Esophagus muscularis mucosa (tissue), 4 donors: Measurements from ENCODE around the gene LMF1. TPM values are rescaled to one million over a fixed set of nuclear protein-coding genes. Genes with fewer than 3 reads are reported as not detected.

Source experiments
- DNase-seq: peaks from one replicate; pipeline ENCODE4 v3.0.0-alpha.2; 2017; ENCODE audit errors: extremely low spot score
- H3K27ac ChIP-seq, 4 donors: fragments of 200-600 bp; sonication (generic); replicated peaks in 1 of 4; 1 replicate in 3 of 4; 2 replicates in 1 of 4; pipeline ENCODE4 v1.5.1; 2016 to 2019; ENCODE audit warnings: mild to moderate bottlenecking in 1 of 4
- H3K27me3 ChIP-seq, 4 donors: fragments of 200-600 bp; sonication (generic); one replicate each; pipeline versions ENCODE4 v1.5.1 to v1.6.0; 2016 to 2019
- H3K36me3 ChIP-seq, 4 donors: fragments of 200-600 bp; sonication (generic); one replicate each; pipeline ENCODE4 v1.5.1; 2016 to 2019
- H3K4me1 ChIP-seq, 4 donors: fragments of 200-600 bp; sonication (generic); one replicate each; pipeline ENCODE4 v1.5.1; 2016 to 2019
- H3K4me3 ChIP-seq, 4 donors: fragments of 200-600 bp; sonication (generic); 1 replicate in 2 of 4; 2 replicates in 2 of 4; pipeline ENCODE4 v1.5.1; 2016 to 2019; ENCODE audit warnings: mild to moderate bottlenecking in 4 of 4, moderate library complexity in 1 of 4
- H3K9me3 ChIP-seq, 4 donors: fragments of 200-600 bp; sonication (generic); 1 replicate in 3 of 4; 2 replicates in 1 of 4; pipeline ENCODE4 v1.5.1; 2016 to 2019
- EP300 ChIP-seq: sonication (generic); formaldehyde crosslinking; IDR thresholded peaks from one replicate; pipeline ENCODE4 v1.6.1; 2017; ENCODE audit warnings: antibody characterized with exemption
- POLR2A ChIP-seq: fragments of 450-650 bp; IDR thresholded peaks from one replicate; pipeline ENCODE4 v1.6.1; 2017; ENCODE audit warnings: antibody characterized with exemption, moderate library complexity, mild to moderate bottlenecking, low read depth
- POLR2AphosphoS5 ChIP-seq, 2 donors: sonication (generic); formaldehyde crosslinking; IDR thresholded peaks; one replicate each; pipeline ENCODE4 v1.6.1; 2017; ENCODE audit warnings: antibody characterized with exemption in 2 of 2
- WGBS: methylation state at CpG from one replicate; pipeline ENCODE4 v1.1.5; 2018; 5-methylcytosine and 5-hydroxymethylcytosine counted together
- intact Hi-C: fragments of 100-400 bp; cut with DNase I; formaldehyde crosslinking; loops from one replicate; pipeline ENCODE4 v1.15.1; 2023
- total RNA-seq, 4 donors: library from RNA; depleted of rRNA; stranded (reverse); fragments of >200 nt; gene quantifications; one replicate each; pipeline versions ENCODE4 v1.1.0 to v1.2.1, GENCODE V29; 2016
- TF ChIP-seq, protein P1 (sequence below), 3 experiments: fragments of 200-600 bp in 2 of 3; fragments of 450-650 bp in 1 of 3; sonication (generic) in 2 of 3; IDR thresholded peaks; one replicate each; pipeline ENCODE4 v1.5.1; 2017 to 2019; ENCODE audit warnings: antibody characterized with exemption in 3 of 3, mild to moderate bottlenecking in 2 of 3, moderate library complexity in 1 of 3

LMF1 gene
- total RNA-seq, 4 donors from 2014 or later, result 14.5 to 32.0 (median 23.8) TPM

DNA sequence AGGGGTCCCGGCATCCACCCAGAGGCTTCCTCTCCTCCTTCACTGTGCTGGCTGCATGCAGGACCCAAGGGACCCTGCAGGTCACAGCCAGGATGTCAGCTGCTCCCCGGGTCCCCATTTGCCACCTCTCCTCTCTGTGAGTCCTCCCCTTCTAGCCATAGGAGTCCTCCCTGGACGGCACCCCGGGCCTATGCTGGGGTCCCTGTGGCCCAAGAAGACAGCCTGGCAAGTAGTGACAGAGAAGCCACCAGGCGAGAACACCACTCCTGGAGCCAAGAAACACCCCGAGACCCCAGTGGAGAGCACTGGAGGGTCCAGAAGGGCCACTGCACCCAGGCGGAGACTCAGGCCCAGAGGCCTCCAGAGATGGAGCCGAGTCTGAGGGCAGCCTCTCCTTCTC, 44.1 kb downstream of the LMF1 start:
- H3K4me1 ChIP-seq, result no peaks in the 10 kb centered on the region
- DNase-seq, result no peak
- H3K36me3 ChIP-seq, result peaks cover 20 to 65% (median 37%) of the 10 kb centered on the region in 4 donors
- H3K27ac ChIP-seq, result no peak overlapping the region
- no peaks in the 10 kb centered on the region for H3K27me3 ChIP-seq
- 96% methylated on average over 6 of the region's 8 CpGs for WGBS
- intact Hi-C loops, result no loop called here
- TF ChIP-seq EP300 (no peak), POLR2AphosphoS5 (IDR thresholded peaks at IDR 0.05) (no peak), POLR2A (no peak)
- TF ChIP-seq, protein P1, sequence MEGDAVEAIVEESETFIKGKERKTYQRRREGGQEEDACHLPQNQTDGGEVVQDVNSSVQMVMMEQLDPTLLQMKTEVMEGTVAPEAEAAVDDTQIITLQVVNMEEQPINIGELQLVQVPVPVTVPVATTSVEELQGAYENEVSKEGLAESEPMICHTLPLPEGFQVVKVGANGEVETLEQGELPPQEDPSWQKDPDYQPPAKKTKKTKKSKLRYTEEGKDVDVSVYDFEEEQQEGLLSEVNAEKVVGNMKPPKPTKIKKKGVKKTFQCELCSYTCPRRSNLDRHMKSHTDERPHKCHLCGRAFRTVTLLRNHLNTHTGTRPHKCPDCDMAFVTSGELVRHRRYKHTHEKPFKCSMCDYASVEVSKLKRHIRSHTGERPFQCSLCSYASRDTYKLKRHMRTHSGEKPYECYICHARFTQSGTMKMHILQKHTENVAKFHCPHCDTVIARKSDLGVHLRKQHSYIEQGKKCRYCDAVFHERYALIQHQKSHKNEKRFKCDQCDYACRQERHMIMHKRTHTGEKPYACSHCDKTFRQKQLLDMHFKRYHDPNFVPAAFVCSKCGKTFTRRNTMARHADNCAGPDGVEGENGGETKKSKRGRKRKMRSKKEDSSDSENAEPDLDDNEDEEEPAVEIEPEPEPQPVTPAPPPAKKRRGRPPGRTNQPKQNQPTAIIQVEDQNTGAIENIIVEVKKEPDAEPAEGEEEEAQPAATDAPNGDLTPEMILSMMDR (IDR thresholded peaks at IDR 0.05), result no peak
- no peaks in the 10 kb centered on the region for H3K9me3 ChIP-seq
- H3K4me3 ChIP-seq, result no peak overlapping the region

DNA sequence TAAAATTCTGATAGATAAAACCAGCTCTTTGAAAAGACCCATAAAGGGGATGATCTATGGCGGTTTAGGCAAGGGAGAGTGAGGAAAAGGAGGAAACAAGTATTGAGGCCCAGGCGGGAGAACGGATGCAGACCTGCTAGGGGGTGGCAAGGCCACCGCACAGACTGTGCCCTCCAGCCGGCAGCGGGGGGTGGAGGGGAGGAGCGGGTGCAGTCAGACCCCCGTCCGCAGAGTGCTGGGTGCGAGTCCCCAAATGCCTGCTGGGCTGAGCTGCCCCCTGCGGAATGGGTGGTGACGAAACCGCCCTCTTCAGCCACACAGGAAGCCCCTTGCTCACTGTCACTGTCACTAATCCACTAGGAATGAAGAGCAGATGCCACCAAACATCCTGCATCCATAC, 46.0 kb downstream of the LMF1 start:
- Histone ChIP-seq H3K36me3 (peaks cover 5 to 56% (median 27%) of the 10 kb centered on the region in 4 donors), H3K4me1 (peaks cover 10 to 15% (median 14%) of the 10 kb centered on the region in 4 donors), H3K4me3 (no peak overlapping the region), H3K27ac (no peak overlapping the region), H3K9me3 (no peaks in the 10 kb centered on the region), H3K27me3 (no peaks in the 10 kb centered on the region)
- no peak for TF ChIP-seq POLR2AphosphoS5 (IDR thresholded peaks at IDR 0.05)
- TF ChIP-seq, protein P1 (IDR thresholded peaks at IDR 0.05), result no peak
- no peak for TF ChIP-seq POLR2A
- no peak for TF ChIP-seq EP300
- WGBS, result 92% methylated on average over 13 of the region's 13 CpGs
- intact Hi-C loops, result no loop called here
- no peak for DNase-seq

DNA sequence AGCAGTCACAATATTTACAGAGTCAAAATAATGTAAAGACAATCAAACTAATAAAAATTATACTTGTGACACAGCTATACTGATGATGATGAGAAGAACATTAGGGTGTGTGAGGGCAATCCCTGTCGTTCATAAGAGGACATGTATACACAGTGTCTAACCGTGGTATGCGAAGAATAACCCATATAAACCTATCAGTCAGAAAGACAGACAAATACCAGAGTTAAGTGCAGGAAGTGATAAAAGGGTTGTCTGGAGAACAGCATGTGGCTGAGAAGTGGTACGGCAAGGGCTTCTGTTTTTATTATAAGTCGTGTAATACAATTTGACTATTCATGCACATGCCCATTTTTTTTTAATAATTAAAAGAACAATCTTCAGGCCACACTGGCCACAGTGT, 46.7 kb downstream of the LMF1 start:
- Histone ChIP-seq H3K9me3 (no peaks in the 10 kb centered on the region), H3K4me1 (peaks cover 10 to 19% (median 17%) of the 10 kb centered on the region in 4 donors), H3K27ac (no peak overlapping the region), H3K36me3 (peaks cover 0 to 54% (median 20%) of the 10 kb centered on the region in 4 donors), H3K27me3 (no peaks in the 10 kb centered on the region), H3K4me3 (no peak overlapping the region)
- intact Hi-C loops, result no loop called here
- DNase-seq, result no peak
- 84% methylated on average over 5 of the region's 5 CpGs for WGBS
- TF ChIP-seq POLR2A (no peak), POLR2AphosphoS5 (IDR thresholded peaks at IDR 0.05) (no peak), EP300 (no peak)
- TF ChIP-seq, protein P1 (IDR thresholded peaks at IDR 0.05), result no peak

DNA sequence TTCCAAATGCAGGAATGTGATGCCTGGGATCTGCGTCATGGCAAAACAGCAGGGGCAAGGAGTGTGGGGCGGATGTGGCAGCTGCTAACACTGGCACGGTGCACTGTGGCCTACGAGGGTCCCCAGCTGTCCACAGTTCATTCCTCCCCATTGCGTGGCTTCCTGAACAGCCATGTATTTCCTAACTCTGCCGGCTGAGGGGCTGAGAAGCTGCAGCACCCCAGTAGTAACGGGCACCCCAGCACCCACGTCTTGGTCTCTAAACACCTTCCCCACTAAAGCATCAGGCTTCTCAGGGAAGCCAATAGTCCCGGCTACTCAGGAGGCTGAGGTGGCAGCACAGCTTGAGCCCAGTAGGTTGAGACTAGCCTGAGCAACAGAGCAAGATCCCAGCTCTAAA, 47.6 kb downstream of the LMF1 start:
- no peaks in the 10 kb centered on the region for H3K9me3 ChIP-seq
- no peak for DNase-seq
- H3K4me3 ChIP-seq, result no peak overlapping the region
- peaks cover 10 to 19% (median 17%) of the 10 kb centered on the region in 4 donors for H3K4me1 ChIP-seq
- H3K27ac ChIP-seq, result no peak overlapping the region
- peaks cover 0 to 60% (median 20%) of the 10 kb centered on the region in 4 donors for H3K36me3 ChIP-seq
- intact Hi-C loops, result no loop called here
- no peak for TF ChIP-seq POLR2AphosphoS5 (IDR thresholded peaks at IDR 0.05)
- no peaks in the 10 kb centered on the region for H3K27me3 ChIP-seq
- WGBS, result 99% methylated on average over 9 of the region's 9 CpGs

DNA sequence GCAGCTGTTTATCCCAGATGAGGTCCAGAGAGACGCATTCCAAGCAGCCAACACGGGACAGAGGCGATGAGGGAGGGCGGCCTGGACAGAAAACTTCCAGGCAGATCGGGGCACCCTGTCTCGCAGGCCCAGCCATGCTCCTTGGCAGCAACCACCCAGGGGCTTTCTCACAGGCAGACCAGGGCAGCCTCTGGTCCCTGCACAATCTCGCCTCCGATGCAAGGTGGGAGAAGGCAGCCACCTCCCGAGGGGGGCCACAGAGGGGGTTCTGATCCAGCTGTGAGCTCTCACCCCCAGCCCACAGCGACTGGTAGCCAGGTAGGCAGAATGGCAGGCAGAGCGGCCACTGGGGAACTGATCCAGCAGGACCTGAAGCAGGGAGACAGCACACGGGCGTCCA, 48.7 kb downstream of the LMF1 start:
- H3K27ac ChIP-seq, result no peak overlapping the region
- intact Hi-C loops, result no loop called here
- H3K4me3 ChIP-seq, result no peak overlapping the region
- peaks cover 0 to 58% (median 20%) of the 10 kb centered on the region in 4 donors for H3K36me3 ChIP-seq
- 92% methylated on average over 9 of the region's 13 CpGs for WGBS
- TF ChIP-seq POLR2AphosphoS5 (IDR thresholded peaks at IDR 0.05) (no peak), EP300 (no peak), POLR2A (no peak)
- TF ChIP-seq, protein P1 (IDR thresholded peaks at IDR 0.05), result no peak
- DNase-seq, result no peak
- no peaks in the 10 kb centered on the region for H3K27me3 ChIP-seq
- H3K9me3 ChIP-seq, result no peaks in the 10 kb centered on the region
- H3K4me1 ChIP-seq, result peaks cover 10 to 19% (median 17%) of the 10 kb centered on the region in 4 donors
